ENCODE data around the gene CRACR2B.

The CRACR2B gene

GRCh38 chr11:826227-826621 lies 1.5 kb upstream of the CRACR2B start:
- DNase-seq (ENCODE audit: low read depth in 2 of 2), result no peak

GRCh38 chr11:826836-827145 lies 928 bp upstream of the CRACR2B start:
- no peak for DNase-seq (ENCODE audit: low read depth in 2 of 2)

- no peak for DNase-seq (ENCODE audit: low read depth in 2 of 2)
Measured at GRCh38 chr11:827146-827896, 398 bp upstream of the CRACR2B start.

- DNase-seq (ENCODE audit: low read depth in 2 of 2), result no peak
Measured at GRCh38 chr11:828506-829175, 922 bp downstream of the CRACR2B start.

GRCh38 chr11:829176-829846 lies 1.6 kb downstream of the CRACR2B start:
- no peak for DNase-seq (ENCODE audit: low read depth in 2 of 2)

GRCh38 chr11:829847-830294 lies 2.2 kb downstream of the CRACR2B start:
- no peak for DNase-seq (ENCODE audit: low read depth in 2 of 2)

GRCh38 chr11:830295-831117 lies 2.8 kb downstream of the CRACR2B start:
- DNase-seq (ENCODE audit: low read depth in 2 of 2), result peak; percentile 28 to 44

GRCh38 chr11:831118-831864 lies 3.6 kb downstream of the CRACR2B start:
- DNase-seq (ENCODE audit: low read depth in 2 of 2), result no peak

GRCh38 chr11:831961-832528 lies 4.3 kb downstream of the CRACR2B start:
- DNase-seq (ENCODE audit: low read depth in 2 of 2), result no peak

- peak in 1 of 2 donors; percentile 28 for DNase-seq (ENCODE audit: low read depth in 2 of 2)
Measured at GRCh38 chr11:832529-833113, 4.9 kb downstream of the CRACR2B start, which contains the start of gene CD151. TSS of gene CD151 (plus strand) at chr11:832952. CDS start at chr11:836070, 3,118 bp downstream.

GRCh38 chr11:833114-833791 lies 5.5 kb downstream of the CRACR2B start:
- DNase-seq (ENCODE audit: low read depth in 2 of 2), result no peak

- DNase-seq (ENCODE audit: low read depth in 2 of 2), result no peak
Measured at GRCh38 chr11:833849-834311, 6.2 kb downstream of the CRACR2B start.

- DNase-seq (ENCODE audit: low read depth in 2 of 2), result no peak
Measured at GRCh38 chr11:834371-835316, 6.9 kb downstream of the CRACR2B start.

- no peak for DNase-seq (ENCODE audit: low read depth in 2 of 2)
Measured at GRCh38 chr11:836274-836673, 8.6 kb downstream of the CRACR2B start.

GRCh38 chr11:836700-837099 lies 9.0 kb downstream of the CRACR2B start:
- DNase-seq (ENCODE audit: low read depth in 2 of 2), result no peak

GRCh38 chr11:837189-837989 lies 9.7 kb downstream of the CRACR2B start:
- DNase-seq (ENCODE audit: low read depth in 2 of 2), result no peak

GRCh38 chr11:837990-838307 lies 10.2 kb downstream of the CRACR2B start:
- no peak for DNase-seq (ENCODE audit: low read depth in 2 of 2)

Data from activated CD8-positive, alpha-beta memory T cell treated with anti-CD3 and anti-CD28 coated beads for 4 hours (primary cell).